HG02852 (cell line): Measurements from ENCODE around the gene RFT1.
"Not testable (repeated sequence)": the region's sequence is repeated elsewhere in the genome, so short reads cannot be mapped to it uniquely, and the experiment has no call there.

ENCODE experiments used
- ATAC-seq: cut with Tn5 transposase; IDR thresholded peaks from one replicate; pipeline ENCODE4 v1.9.1; 2021; ENCODE audit warnings: mild to moderate bottlenecking, moderate library complexity; ENCODE audit not compliant: unreplicated experiment

RFT1 gene

DNA sequence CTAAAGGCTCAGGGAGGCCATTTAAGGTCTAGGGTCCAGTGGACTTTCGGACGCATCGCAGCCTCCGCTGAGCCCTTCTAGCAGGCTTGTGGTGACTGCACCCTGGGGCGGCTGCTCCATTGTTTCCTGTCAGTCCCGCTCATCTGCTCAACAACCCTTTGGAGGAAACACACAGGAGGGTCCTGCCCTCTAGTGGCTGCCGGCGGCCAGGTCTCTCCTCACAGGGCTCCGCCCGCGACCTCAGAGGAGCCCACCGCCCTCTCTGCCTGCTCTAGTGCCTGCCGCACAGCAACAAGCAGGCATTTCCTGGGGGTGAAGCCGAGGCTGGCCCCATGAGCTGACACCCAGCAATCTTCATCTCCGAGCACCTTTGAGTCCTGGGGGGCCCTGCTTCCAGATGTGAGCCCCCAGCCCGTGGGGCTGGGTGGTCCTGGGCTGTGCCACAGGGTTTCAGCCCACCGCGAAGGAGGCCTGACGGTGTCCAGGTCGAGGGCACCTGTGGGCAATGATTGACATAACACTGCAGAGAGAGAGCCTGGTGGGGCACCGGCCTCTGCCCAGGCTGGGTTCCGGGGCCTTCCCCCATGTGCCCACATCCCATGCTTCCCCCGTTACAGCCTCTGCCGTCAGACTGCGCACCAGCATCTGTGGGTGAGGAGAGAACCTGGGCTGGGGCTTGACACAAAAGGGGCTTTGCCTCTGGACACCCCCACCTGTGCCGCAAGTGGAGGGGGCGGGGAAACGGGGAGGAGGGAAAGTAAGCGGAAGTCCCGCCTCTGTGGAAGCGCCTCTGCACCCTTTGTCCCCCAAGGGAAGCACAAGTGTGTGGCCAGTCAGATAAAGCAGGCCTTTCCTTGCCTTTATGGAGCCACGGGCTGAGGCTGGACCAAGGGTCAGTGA lies 57.3 kb downstream of the RFT1 start:
- peak; percentile 86 for ATAC-seq

DNA sequence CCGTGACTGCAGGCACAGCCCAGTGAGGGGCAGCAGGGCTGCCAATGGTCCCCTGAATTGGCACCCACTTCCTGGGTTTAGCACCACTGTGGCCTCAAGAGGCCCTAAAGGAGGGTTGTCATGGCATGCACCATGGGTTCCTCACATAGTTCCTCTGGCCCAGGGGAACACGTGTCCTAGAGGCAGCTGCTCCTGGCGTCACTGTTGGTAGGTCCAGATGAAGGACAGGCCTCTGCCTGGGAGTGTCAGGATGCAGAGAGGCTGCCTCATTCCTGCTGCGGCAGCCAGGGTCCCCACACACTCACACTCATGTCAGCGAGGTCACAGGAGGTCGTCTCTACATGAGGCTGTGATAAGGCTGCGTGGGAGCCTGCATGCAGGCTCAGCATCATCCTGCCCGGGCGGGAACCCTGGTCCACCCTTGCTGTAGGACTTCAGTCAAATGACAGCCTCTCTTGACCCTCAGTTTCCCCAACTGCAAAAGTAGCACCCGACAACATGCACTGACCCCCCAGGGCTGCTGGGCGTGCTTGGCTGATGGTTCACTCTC lies 58.3 kb downstream of the RFT1 start:
- ATAC-seq = no peak

DNA sequence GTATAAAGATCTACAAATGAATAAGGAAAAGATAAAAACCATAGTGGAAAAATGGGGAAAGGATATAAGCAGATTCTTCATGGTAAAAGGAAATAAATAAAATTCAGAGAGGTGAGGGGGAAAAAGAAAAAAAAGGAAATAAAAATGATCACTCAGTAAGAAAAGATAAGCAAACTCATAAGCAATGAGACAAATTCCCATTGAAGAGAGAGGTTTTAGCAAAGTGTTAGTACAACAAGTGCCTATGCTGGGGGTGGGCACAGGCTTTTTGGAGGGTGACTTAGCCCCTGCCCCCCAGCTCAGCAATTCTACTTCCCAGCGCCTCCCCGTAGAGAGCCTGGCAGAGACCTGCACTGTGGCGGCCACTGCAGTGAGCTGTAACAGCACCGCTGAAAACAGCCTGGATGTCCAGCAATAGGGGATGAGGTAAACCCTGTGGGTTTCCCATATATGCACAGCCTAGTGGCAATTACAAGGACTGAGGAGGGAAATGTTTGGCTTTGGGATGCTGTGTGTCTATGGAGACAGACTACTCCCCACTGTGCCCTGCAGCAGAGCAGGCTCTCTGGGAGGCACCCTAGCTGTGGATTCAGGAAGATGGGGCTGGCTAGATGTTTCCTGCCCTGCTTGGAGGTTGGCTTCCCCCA lies 60.7 kb downstream of the RFT1 start:
- no peak for ATAC-seq

DNA sequence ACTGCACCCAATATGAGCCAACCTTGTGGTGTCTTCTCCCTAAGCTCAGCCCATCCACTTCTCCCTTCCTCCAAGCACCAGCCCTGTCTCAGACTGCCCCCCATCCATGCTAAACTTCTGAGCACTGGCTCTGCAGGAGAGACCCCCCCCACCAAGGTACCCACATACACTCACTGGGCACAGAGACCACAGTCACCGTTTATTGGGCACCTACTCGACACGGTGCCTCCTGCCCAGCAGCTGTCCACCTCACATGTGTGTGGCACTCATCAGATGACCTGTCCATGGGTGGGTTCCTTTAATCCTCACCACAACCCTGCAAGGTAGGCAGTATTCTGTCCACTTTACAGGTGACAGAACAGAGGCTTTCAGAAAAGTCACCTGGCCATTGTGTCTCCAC lies 62.1 kb downstream of the RFT1 start:
- no peak for ATAC-seq

- no peak for ATAC-seq
Measured at GRCh38 chr3:53067567-53067966, 62.7 kb downstream of the RFT1 start.

DNA sequence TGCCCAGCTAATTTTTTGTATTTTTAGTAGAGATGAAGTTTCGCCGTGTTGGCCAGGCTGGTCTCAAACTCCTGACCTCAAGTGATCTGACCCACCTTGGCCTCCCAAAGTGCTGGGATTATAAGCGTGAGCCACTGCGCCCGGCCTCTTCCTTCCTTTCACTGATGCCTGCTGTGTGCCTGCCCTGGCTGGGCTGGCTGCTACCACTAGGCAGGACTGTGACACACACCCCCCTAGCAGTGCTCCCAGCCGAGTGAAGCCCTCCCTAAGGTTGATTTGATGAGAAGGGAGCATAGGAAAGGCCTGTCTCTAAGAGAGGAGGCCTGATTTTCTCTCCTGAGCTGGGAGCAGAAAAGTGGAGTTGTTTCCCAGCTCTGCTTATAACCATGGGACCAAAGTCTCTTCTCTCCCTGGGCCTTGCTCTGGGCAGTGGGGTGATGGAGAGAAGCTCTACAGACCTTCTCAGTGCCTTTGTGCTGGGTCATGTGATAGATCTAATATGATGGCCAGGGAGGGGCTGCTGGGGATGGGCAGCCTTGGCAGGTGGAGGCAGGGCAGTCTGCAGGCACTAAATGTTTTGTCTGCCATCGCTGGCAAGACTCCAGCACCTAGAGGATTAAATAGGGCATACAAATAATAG lies 64.3 kb downstream of the RFT1 start:
- ATAC-seq = no peak

DNA sequence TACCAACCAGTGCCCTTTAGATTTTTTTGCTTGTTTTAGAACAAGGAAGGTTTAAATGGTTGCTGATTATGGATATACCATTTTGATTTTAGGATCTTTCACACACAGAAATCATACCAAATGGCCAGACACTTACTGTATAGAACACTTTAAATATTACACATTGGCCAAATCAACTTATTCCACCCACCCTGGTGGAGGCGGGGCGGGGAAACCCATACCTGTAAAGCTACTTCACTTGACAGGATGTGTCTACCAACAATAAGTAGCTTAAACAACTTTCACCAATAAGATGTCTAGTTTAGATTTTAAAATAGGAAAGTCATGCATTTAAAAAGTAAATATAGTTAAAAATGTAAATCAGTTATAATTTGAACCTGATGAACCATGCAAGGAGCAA lies 67.3 kb downstream of the RFT1 start:
- ATAC-seq = no peak

DNA sequence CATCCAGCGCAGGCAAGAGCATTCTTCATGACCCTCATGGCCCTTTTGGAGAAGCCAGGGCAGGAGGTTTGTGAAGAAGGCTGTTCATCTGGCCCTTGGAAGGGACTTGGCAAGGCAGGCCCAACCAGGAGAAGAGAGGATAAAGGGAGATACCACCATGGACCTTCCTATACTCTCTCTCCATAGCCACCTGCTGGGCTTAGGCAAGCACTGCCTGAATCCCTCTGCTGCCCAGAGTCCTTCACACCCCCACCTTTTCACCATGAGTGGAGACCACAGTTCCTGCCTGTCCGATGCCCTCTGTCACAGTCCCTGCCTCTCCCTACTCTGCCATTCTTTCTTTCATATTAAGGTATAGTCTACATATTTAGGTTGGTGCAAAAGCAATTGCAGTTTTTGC lies 73.8 kb downstream of the RFT1 start:
- no peak for ATAC-seq

DNA sequence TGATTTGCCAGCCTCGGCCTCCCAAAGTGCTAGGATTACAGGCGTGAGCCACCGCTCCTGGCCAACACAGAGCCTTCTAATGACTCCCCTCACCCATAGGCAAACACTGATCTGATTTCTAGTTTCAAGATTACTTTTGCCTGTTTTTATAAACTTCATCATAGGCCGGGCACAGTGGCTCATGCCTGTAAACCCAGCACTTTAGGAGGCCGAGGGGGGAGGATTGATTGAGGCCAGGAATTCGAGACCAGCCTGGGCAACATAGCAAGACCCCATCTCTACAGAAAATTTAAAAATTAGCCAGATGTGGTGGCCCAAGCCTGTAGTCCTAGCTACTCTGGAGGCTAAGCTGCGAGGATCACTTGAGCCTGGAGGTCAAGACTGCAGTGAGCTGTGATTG lies 76.0 kb downstream of the RFT1 start:
- ATAC-seq = not testable (repeated sequence)

DNA sequence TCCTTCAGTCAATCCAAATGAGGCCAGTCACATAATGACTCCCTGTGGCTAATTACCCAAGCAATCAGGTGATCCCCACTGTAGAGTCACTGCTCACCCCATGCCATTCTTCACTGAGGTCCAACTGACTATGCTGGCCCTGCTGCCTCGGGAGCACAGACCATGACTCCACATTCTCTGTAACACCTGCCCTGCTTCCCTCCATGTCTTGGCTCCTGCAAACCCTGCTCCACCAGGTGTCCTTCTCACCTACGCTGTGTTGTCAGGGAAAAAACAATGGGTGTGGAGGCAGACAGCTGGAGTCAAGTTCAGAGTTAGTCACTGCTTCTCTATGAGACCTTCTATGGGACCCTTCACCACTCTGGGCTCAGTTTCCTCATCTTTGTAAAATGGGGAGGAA lies 78.3 kb downstream of the RFT1 start:
- no peak for ATAC-seq

DNA sequence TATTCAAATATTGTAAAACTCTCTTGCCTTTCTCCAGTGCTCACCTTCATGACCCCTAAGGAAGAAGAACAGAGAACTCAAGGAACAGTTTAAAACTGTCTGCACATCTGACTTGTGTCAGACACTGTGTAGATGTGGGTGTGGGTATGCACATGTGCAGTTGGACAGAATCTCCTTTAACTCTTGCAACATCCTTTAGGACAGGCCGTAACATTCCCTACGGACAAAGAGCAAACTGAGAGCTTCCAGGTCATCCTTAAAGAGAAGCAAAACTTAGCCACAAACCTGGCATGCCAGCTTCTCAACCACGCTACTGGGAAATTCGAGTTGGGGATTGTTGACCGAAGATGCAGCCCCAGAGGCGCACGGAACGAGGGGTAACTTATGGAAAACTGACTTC lies 80.2 kb downstream of the RFT1 start:
- ATAC-seq = no peak

- peak; percentile 27 for ATAC-seq
Measured at GRCh38 chr3:53046171-53047170, 83.8 kb downstream of the RFT1 start.

DNA sequence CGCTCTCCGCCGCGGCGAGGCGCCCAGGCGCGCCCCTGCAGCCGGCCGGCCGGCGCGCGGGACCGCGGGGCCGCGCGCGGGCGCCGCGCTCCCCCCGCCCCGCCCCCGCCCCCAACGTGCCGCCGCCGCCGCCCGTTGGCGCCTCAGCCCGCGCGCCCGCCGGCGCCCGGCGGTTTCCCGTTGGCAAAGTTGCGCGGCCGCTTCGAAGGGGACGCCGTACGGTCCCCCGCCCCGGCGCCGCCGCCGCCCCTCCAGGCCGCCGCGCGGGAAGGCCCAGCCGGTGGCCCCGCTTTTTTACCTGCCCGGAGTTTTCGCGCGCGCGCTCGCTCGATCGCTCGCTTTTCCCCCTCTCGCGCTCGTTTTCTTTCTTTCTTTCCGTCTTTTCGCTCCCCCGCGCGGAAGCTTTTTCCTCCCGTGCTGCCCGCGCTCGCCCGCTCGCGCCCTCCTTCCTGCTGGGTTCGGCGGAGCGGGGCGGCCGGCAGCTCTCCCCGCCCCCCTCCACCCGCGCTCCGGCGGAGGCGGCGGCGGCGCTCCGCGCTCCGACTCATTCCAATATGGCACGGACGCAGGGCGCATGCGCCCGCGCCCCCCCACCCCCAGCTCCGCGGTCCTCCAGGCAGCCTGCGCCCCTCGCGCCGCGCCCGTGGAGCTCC lies 84.6 kb downstream of the RFT1 start, which contains the start of gene SFMBT1:
Gene SFMBT1, minus strand, starts transcription at position 556 of the 653 bp plus-strand sequence. CDS start 76,945 bp downstream, outside the sequence.
- peak; percentile 51 for ATAC-seq

DNA sequence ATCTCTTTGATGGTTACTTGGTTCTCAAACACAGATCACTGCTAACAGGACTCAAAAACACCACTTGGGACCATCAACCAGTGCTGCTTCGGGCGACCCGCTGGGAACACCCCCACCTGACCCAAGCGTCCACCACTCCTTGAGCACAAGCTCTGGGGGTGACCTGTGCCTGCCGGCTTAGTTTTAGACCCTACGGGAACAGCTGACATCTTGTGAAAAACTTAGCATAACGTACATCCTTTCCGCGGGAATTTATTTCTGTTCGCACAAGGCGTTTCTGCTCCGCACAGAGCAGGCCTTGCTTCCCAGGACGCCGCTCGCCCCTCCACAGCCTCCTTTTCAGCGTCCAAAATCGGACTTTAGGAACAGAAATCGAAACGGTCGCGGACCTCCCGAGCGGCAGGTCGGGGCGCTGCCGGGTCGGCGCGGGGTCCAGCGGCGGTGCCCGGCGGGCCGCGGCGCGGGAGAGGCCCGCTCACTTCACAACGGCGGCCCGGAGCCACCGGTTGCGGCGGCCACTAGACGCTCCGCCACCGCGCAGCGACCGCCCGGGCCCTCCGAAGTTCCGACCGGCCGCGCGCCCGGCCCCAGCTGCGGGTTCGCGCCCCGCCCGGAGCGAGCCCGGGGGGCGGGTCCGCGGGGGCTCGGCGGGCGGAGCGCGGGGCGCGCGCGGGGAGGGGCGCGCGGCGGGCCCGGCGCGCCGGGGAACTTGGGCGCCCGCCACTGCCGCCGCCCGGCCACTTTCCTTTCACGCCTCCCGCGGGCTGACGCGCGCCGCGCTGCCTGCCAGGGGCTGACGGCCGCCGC lies 85.3 kb downstream of the RFT1 start:
- peak; percentile 42 for ATAC-seq

- no peak for ATAC-seq
Measured at GRCh38 chr3:53044371-53044710, 85.9 kb downstream of the RFT1 start.

DNA sequence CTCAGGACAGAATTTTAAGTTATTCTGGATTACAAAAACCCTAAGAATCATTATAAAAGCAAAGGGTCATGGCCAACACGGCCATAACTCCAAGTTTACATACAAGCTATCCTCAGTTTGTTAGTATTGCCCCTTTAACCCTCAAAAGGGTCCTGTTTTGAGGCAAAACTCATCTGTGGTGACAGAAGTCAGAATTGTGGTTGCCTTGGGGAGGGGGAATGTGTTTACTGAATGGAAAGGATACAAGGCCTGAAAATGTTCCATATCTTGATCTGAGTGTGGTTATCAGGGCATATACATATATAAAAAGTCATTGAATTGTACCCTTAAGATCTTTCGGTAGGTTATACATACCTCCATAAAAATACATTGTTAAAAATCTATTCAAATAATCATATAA lies 86.5 kb downstream of the RFT1 start:
- ATAC-seq = no peak

DNA sequence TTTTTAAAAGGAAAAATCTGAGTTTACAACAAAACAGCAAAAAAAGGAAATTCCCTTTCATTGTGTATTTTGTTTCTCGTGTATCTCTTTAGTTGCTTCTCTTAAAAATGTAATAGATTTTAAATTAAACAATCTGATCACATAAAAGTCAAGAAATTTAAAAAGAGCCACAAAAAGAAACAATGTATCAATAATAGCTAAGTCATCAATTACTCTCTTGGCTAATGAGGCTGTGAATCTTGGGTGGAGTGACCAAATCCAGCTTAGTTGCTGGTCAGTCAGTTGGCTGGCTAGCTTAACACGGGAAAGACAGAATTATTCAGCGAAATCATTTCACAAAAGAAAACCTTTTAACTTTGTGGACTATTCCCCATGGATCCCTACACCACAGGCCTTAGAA lies 87.6 kb downstream of the RFT1 start:
- ATAC-seq = no peak

GRCh38 chr3:53040351-53040820 lies 89.8 kb downstream of the RFT1 start:
- no peak for ATAC-seq

- ATAC-seq = no peak
Measured at GRCh38 chr3:53039376-53039752, 90.9 kb downstream of the RFT1 start.
